ENCODE results near the gene NFKBIB. TPM values are rescaled to one million over a fixed set of nuclear protein-coding genes. Genes with fewer than 3 reads are reported as not detected.
"Not testable (repeated sequence)": the region's sequence is repeated elsewhere in the genome, so short reads cannot be mapped to it uniquely, and the experiment has no call there.

The NFKBIB gene, protein sequence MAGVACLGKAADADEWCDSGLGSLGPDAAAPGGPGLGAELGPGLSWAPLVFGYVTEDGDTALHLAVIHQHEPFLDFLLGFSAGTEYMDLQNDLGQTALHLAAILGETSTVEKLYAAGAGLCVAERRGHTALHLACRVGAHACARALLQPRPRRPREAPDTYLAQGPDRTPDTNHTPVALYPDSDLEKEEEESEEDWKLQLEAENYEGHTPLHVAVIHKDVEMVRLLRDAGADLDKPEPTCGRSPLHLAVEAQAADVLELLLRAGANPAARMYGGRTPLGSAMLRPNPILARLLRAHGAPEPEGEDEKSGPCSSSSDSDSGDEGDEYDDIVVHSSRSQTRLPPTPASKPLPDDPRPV
- 10 to 100 TPM in 1 of 5 donors, 1 to 10 TPM in 4; 4.7 to 10.1 (median 5.5) TPM for polyA plus RNA-seq (ENCODE audit: insufficient read depth in 1 of 5, insufficient read length in 5 of 5, low replicate concordance in 1 of 5)
- long read RNA-seq, donor 1, partial matches to known transcripts, result 0 of 5 reads
- long read RNA-seq, donor 1, other reads (novel, unspliced or antisense), result 0 of 5 reads
- long read RNA-seq, donor 2, result 0 reads
- long read RNA-seq, donor 3, partial matches to known transcripts, result 0 of 2 reads
- long read RNA-seq, donor 3, other reads (novel, unspliced or antisense), result 0 of 2 reads
- long read RNA-seq, donor 4, result 0 reads
- long read RNA-seq, donor 5, partial matches to known transcripts, result 0 of 4 reads
- long read RNA-seq, donor 5, other reads (novel, unspliced or antisense), result 0 of 4 reads
- long read RNA-seq, donor 6, partial matches to known transcripts, result 0 of 1 reads
- long read RNA-seq, donor 6, other reads (novel, unspliced or antisense), result 0 of 1 reads
- long read RNA-seq, donor 7, partial matches to known transcripts, result 0 of 4 reads
- long read RNA-seq, donor 7, other reads (novel, unspliced or antisense), result 0 of 4 reads
- long read RNA-seq, donor 8, result 0 reads

DNA sequence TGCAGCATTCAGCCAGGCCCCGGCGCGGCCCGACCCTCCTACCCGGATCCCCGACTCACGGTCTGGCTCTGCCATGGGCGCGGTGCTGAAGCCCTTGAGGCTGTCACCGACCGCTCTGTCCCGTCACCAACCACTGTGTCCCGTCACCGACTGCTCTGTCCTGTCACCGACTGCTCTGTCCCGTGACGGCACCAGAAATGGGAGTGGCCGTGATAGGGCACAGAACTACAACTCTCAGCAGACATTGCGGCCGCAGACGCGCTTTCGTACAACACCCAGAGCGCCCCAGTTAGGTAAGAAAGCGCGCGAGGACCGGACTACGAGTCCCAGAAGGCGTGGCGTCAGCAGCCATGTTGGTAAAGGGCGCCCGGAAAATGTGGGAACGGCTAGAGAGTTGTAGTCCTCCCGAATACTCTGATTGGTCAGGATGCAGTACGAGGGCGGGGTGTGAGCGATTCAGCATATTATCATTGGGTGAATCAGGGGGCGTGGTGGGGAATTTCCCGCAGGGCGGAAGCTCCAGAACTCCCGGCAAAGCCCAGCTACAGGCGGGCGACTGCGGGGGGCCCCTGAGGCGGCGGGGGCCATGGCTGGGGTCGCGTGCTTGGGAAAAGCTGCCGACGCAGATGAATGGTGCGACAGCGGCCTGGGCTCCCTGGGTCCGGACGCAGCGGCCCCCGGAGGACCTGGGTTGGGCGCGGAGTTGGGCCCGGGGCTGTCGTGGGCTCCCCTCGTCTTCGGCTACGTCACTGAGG is at the start of gene NFKBIB, which contains the start of gene SIRT2:
Gene NFKBIB (plus strand): TSS at position 523 of the 755 bp plus-strand sequence. CDS start 64 bp downstream, at position 587.
Gene SIRT2 (minus strand): TSS at position 172 of the 755 bp plus-strand sequence. CDS start 97 bp downstream, at position 75.
- DNase-seq, result peak; percentile 99 to 100

DNA sequence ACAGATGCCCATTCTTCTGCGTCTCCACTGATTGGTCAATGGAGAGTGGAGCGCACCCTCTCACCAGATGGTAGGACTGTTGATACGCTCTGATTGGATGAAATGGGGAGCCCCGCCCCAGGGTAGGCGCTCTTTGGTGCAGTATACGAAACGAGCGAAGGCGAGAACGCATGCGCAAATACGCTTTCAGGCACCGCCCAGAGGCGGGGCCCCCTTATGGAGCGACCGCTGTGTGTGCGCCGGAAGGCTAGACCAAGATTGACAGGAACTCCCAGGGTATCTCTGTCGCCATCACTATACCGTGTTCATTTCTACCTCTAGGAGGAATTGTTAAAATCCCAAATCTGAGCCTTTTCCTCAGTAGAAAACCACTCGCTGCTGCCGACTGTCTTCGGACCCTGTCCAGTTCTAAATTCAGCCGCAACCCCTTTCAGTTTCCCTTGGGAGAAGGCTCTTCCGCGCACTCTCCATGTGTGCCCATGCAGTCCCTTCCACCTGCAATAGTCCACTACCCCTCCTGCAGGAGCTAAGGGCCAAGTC is 49.3 kb upstream of the NFKBIB start:
- no peak for DNase-seq

DNA sequence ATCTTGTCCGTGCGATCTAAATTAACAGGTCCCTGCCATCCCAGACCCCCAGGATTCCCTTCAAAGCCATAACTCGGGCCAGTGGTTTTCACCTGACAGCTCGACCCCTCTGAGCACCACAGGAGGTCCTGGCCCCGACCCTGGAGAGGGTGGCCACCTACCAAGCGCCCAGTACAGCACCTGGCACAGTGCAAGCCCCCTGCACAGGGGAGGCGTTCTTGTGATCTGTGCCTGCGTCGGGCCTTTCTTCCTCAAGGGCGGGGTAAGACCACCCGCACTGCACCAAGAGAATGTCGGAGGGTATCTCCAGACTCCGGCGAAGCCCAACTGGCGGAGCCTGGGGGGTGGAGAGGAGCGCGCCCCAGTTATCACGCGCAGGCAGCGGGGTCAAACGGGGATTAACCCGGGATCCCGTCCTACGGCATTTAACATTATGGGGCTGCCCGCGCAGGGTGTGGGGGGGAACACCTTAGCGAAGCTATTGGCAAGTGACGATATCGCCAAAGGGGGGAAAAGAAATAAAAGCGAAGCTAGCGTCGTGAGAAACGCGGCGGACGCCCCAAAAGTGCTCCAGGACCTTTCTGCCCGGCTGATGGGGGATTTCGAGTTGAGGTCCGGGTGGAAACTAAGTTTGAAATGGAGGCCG is 48.7 kb upstream of the NFKBIB start:
- DNase-seq, result peak in 1 of 2 donors; percentile 29

DNA sequence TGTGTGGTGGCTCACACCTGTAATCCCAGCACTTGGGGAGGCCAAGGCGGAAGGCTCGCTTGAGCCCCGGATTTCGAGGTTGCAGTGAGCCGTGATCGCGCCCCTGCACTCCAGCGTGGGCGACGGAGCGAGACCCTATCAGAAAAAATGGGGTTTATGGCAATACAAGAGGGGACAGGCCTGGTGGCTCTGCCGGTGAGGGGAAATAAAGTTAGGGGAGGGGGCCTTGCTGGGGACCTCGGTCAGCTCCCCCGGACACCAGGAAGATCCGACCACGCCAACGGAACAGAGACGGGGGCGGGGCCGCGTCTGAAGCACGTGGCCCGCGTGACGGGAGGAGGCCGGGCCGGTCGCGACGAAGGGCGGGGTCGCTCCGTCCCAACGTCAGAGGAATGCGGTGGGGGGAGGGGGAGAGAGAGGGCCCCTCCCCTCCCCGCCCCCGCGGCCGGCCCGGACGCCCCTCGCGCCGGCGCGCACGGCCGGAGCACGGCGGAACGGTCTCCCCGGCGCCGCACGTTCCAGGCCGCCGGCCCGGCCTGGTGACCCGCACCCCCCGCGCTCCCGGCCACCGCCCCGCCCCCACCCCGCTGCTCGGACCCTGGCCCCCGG is 48.0 kb upstream of the NFKBIB start:
- peak; percentile 95 to 96 for DNase-seq

DNA sequence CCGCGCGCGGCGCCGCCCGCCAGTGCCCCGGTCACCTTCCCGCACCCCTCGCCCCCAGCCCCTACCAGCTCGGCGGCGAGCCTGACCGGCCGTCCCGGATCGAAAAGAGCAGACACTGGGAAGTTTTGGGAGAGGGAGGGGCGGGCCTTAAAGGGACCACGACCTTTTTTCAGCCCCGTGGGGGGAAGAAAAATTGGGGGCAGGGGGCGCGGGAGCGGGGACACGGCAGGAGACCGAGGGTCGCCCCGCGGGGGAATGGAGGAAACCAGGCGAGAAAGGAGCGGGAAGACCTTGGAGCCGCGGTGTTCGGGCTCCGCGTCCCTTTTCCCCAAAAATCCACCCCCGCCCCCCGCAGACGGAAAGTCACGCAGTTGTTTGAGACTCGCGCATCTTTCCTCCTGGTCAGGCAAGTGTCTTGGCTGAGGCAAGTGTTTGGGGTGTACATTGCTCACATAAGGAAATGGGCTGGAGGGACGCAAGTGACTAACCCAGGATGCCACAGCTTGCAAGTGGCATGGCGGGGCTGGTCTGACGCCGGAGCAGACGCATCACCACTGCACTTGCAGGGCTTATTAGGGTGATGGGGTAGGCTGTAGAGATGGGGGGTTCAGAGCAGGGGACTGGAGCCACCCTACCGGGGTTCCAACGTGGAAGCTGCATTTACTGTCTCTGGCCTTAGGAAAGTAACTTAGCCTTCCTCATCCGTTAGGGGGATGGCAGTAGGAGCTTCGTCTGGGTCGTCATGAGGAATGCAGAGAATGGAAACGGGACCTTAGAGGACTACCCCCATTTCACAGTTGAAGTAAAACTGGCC is 47.3 kb upstream of the NFKBIB start:
- peak; percentile 49 to 63 for DNase-seq

DNA sequence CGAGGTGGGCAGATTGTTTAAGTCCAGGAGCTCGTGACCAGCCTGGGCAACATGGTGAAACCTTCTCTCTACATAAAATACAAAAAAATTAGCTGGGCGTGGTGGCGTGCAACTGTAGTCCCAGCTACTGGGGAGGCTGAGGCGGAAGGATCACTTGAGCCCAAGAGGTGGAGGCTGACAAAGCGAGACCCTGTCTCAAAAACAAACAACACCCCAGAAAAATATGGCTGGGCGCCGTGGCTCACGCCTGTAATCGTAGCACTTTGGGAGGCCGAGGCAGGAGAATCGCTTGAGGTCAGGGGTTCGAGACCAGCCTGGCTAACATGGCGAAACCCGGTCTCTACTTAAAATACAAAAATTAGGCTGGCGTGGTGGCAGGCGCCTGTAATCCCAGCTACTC is 46.6 kb upstream of the NFKBIB start:
- DNase-seq, result no peak

DNA sequence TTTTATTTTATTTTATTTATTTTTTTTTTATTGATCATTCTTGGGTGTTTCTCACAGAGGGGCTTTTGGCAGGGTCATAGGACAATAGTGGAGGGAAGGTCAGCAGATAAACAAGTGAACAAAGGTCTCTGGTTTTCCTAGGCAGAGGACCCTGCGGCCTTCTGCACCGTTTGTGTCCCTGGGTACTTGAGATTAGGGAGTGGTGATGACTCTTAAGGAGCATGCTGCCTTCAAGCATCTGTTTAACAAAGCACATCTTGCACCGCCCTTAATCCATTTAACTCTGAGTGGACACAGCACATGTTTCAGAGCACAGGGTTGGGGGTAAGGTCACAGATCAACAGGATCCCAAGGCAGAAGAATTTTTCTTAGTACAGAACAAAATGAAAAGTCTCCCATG is 44.8 kb upstream of the NFKBIB start:
- not testable (repeated sequence) for DNase-seq

DNA sequence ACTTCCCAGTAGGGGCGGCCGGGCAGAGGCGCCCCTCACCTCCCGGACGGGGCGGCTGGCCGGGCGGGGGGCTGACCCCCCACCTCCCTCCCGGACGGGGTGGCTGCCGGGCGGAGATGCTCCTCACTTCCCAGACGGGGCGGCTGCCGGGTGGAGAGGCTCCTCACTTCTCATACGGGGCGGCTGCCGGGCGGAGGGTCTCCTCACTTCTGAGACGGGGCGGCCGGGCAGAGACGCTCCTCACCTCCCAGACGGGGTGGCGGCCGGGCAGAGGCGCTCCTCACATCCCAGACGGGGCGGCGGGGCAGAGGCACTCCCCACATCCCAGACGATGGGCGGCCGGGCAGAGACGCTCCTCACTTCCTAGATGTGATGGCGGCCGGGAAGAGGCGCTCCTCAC is 44.0 kb upstream of the NFKBIB start:
- DNase-seq, result not testable (repeated sequence)

DNA sequence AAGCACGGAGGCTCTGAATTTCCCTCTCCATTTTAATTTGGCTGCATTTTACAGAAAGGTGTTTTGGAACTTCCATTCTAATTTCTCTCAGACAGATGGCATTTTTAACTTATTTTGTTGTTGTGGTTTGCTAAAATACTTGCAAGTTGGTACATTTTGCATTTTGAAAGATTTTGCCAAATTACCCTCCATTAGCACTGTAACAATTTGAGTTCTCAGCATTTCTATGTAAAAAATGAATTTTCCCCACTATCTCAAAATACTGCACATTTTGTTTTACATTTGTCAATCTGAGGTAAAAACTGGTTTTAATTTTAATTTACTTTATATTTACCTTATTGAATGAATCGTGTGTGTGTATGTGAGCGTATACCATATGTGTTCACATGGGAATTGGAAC is 43.0 kb upstream of the NFKBIB start:
- no peak for DNase-seq

DNA sequence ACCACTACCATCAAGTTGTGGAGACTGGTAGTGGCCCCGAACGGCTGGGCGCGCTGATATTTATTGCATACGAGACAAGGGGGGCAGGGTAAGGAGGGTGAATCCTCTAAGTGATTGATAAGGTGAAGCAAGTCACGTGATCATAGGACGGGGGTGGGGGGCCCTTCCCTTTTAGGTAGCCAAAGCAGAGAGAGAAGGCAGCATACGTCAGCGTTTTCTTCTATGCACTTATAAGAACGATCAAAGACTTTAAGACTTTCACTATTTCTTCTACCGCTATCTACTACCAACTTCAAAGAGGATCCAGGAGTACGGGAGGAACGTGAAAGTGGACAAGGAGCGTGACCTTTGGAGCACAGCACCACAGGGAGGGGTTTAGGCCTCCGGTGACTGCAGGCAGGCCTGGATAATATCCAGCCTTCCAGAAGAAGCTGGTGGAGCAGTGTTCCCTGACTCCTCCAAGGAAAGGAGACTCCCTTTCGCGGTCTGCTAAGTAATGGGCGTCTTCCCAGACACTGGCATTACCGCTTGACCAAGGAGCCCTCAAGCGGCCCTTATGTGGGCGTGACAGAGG is 40.1 kb upstream of the NFKBIB start:
- not testable (repeated sequence) for DNase-seq

DNA sequence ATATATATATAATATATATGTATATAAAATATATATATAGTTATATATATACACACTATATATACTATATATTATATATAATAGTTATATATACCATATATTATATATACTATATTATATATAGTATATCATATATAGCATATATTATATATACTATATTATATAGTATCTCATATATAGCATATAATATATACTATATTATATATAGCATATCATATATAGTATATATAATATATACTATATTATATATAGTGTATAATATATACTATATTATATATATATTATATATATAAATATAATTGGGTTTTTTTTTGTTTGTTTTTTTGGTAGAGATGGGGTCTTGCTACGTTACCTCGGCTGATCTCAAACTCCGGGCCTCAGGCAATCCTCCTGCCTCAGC is 38.4 kb upstream of the NFKBIB start:
- no peak for DNase-seq

DNA sequence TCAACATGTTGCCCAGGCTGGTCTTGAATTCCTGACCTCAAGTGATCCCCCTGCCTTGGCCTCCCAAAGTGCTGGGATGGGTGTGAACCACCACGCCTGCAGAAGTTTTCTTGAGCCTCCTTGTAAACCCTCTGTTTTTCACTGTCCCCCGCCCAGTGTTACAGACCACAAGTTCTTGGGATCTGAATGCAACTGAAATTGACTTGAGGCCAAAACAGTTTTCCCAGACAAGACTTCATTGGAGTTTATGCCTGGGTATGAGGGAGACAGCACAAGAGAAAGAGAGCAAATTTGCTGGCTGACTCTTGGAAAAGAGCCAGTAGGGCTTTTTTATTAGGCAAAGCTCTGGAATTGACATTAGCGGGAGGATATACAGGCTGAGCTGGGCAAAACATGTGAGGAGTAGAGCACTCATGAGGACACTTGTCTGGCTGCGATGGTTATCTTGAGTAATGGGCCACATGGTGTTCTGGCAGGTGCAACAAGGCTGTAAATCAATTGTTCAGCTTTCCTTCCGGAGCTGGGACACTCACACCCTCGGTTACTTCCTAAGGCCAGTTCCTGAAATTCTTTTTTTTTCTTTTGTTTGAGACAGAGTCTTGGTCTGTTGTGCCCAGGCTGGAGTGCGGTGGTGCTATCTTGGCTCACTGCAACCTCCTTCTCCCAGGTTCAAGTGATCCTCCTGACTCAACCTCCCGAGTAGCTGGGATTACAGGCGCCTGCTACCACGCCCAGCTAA is 37.3 kb upstream of the NFKBIB start:
- DNase-seq, result peak; percentile 71 to 75

DNA sequence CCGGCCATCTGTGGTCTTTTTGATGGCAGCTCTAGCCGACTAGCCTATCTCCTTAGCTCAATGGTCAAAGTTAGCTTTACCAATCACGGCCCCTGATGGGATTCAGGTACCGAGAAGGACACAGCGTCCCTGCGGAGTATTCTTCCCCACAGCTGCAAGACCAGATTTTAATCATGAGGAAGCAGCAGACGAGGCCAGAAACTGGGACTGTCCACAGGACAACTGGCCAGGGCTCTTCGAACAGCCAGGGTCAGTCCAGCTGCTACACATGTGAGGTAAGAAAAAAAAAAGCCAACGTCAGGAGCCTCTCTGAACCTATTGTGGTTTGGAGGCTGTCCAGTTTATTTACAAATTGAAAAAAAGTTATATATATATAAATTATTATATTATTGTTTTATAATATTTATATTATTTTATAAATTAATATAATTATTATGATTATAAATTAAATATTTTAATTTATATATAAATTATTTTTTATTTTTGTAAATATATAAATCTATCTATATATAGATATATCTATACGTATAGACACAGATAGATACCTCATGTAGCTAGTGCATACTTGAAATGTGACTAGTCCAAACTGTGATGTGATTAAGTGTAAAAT is 32.5 kb upstream of the NFKBIB start:
- DNase-seq, result no peak

DNA sequence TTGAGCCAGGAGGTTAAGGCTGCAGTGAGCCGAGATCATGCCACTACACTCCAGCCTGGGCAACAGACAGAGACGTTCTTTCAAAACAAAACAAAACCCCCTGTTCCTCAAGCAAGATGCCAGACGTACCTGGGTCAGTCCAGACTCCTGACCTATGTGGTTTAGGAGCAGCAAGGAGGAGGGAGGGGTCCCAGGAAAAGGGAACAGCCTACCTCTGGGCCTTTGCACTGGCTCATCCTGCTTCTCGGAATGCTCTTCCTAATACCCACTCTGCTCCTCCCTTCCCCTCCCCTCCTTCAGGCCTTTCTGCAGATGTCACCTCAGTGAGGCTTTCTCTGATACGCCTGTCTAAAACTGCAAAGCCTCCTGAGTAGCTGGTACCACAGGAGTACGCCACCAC is 31.2 kb upstream of the NFKBIB start:
- DNase-seq, result no peak

DNA sequence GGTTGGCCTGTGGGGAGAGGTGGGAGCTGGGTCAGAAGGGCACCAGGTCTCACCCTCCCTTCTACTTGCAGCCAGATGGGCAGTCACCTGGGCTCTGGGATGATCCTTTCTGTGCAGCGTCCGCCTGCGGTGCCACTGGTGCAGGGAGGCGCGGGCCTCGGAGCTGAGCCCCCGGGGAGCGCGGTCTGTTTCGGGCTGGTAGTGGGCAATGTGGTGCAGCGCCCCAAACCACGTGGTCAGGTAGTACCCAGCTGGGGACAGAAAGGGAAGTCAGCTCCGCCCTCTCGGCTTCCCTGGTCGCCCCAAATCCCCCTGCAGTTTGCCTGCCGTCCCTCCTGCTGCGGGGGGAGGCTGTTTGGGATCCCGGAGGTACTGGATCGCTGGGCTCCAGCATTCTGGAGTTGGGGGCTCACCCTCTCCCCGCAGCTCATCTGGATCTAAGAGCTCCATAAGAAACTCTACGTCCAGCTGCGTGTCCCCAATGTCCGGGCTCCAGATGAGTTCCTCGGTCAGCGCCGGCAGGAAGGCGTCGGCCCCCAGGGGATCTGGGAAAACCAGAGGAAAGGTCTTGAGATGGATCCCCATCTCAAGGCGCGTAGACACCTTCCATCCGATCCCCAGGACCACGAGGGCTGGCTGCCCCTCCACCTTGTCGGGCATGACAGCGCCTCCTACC is 30.5 kb upstream of the NFKBIB start:
- no peak for DNase-seq

DNA sequence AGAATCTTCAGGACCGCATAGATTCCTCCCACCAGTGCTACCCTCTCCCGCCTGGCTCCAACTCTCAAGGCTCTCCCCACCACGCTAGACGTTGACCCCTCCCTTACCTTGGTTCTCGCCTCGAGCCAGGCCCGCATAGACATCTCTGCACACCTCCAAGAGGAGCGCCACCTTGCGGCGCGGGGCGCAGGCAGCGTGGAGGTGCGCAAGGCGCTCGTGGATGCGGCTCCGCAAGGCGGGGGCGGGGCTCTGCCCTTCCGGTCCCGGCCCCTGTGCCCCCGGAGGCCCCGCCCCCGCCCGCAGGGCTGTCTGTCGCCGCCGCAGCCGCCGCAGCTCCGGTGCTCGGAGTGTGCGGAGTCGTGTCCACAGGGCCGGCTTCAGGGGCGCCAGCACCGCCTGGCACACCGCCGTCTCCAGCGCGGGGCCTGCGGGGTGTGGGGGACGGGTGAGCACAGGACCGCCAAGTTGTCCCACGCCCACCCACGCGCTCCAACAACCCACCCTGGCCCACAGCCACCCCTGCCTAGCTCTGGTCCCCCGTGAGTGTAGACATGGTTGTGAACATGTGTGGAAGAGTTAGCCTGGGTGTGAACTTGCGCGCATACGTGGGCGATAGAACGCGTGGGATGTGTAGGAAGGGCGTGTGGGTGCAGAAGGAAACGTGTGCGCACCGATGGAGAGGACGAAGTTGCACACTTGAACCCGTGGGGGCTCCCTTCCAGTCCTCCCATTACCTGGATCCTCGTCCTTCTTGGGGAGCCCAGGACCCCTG is 29.7 kb upstream of the NFKBIB start:
- DNase-seq, result peak; percentile 62 to 75

DNA sequence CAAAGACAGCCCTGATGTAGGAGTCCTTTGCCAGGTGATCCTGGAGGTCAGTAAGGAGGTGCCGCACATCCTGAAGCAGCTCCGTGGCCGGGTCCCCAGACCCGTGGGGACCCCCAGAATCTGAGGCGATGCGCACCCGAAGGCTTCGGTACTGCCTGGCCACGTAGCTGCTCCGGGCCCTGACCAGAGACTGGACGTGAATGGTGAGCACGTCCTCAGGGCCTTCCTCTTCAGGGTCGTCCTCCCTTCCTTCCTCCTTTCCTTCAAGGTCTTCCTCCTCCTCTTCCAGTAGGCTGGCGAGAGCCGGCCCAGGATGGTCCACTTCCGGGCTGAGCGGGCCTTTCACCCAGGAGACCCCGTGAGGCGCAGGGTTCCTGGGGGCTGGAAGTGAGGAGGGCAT is 29.2 kb upstream of the NFKBIB start:
- no peak for DNase-seq
